PFSK-1 (cell line): Measurements from ENCODE around the gene SOWAHC.

ENCODE experiments used
- FOXP2 ChIP-seq: optimal IDR thresholded peaks from 2 replicates; pipeline ENCODE3; 2011; ENCODE audit warnings: borderline replicate concordance, control low read depth, inconsistent platforms; ENCODE audit not compliant: insufficient read depth; ENCODE audit errors: extremely low read length, extremely low read depth
- POLR2AphosphoS5 ChIP-seq: IDR thresholded peaks from 2 replicates; pipeline ENCODE4 v1.6.1; 2012; ENCODE audit warnings: low read depth, mild to moderate bottlenecking, control low read depth, low read length, moderate library complexity
- SIN3A ChIP-seq: IDR thresholded peaks from 2 replicates; pipeline ENCODE4 v1.6.1; 2012; ENCODE audit warnings: mild to moderate bottlenecking, low read length, moderate library complexity, borderline replicate concordance; ENCODE audit not compliant: insufficient read depth
- TAF1 ChIP-seq: IDR thresholded peaks from 2 replicates; pipeline ENCODE4 v1.6.1; 2012; ENCODE audit warnings: low read length, control low read depth, borderline replicate concordance; ENCODE audit not compliant: insufficient read depth
- TF ChIP-seq, protein P1 (sequence below), 2 experiments: IDR thresholded peaks; 2 replicates each; pipeline versions ENCODE4 v1.6.1 to v1.8.0; 2011 to 2012; ENCODE audit warnings: low read depth in 2 of 2, low read length in 2 of 2, control low read depth in 1 of 2, inconsistent platforms in 1 of 2, mild to moderate bottlenecking in 1 of 2, moderate library complexity in 1 of 2; ENCODE audit not compliant: insufficient read depth in 1 of 2

The SOWAHC gene

DNA sequence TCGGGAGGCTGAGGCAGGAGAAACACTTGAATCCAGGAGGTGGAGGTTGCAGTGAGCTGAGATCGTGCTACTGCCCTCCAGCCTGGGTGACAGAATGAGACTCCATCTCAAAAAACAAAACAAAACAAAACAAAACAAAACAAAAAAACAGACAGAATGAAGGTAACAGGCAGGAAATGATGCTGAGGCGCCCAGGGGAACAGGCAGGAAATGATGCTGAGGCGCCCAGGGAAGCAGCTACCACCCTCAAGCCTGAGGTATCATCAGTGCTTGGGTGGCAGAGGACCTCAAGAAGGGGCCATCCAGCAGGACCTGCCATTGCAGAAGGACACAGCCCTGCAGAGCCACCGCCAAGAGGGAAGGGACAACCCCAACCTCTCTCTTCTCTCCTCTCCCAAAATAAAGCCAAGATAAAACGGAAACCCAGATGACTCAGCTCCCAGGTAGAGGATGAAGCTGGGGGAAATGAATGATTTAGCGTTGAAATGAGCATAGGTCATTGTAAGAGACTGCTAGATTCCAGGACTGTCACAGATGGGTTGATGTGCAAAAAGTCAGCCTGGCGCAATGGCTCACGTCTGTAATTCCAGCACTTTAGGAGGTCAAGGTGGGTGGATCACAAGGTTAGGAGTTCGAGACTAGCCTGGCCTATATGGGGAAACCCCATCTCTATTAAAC is 19.3 kb downstream of the SOWAHC start:
- TF ChIP-seq SIN3A (no peak), POLR2AphosphoS5 (no peak), TAF1 (no peak), FOXP2 (no peak)
- TF ChIP-seq, protein P1, sequence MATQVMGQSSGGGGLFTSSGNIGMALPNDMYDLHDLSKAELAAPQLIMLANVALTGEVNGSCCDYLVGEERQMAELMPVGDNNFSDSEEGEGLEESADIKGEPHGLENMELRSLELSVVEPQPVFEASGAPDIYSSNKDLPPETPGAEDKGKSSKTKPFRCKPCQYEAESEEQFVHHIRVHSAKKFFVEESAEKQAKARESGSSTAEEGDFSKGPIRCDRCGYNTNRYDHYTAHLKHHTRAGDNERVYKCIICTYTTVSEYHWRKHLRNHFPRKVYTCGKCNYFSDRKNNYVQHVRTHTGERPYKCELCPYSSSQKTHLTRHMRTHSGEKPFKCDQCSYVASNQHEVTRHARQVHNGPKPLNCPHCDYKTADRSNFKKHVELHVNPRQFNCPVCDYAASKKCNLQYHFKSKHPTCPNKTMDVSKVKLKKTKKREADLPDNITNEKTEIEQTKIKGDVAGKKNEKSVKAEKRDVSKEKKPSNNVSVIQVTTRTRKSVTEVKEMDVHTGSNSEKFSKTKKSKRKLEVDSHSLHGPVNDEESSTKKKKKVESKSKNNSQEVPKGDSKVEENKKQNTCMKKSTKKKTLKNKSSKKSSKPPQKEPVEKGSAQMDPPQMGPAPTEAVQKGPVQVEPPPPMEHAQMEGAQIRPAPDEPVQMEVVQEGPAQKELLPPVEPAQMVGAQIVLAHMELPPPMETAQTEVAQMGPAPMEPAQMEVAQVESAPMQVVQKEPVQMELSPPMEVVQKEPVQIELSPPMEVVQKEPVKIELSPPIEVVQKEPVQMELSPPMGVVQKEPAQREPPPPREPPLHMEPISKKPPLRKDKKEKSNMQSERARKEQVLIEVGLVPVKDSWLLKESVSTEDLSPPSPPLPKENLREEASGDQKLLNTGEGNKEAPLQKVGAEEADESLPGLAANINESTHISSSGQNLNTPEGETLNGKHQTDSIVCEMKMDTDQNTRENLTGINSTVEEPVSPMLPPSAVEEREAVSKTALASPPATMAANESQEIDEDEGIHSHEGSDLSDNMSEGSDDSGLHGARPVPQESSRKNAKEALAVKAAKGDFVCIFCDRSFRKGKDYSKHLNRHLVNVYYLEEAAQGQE (IDR thresholded peaks at IDR 0.05; ENCODE audit: insufficient read depth in 1 of 2, low read depth in 2 of 2, low read length in 2 of 2), result no peak

DNA sequence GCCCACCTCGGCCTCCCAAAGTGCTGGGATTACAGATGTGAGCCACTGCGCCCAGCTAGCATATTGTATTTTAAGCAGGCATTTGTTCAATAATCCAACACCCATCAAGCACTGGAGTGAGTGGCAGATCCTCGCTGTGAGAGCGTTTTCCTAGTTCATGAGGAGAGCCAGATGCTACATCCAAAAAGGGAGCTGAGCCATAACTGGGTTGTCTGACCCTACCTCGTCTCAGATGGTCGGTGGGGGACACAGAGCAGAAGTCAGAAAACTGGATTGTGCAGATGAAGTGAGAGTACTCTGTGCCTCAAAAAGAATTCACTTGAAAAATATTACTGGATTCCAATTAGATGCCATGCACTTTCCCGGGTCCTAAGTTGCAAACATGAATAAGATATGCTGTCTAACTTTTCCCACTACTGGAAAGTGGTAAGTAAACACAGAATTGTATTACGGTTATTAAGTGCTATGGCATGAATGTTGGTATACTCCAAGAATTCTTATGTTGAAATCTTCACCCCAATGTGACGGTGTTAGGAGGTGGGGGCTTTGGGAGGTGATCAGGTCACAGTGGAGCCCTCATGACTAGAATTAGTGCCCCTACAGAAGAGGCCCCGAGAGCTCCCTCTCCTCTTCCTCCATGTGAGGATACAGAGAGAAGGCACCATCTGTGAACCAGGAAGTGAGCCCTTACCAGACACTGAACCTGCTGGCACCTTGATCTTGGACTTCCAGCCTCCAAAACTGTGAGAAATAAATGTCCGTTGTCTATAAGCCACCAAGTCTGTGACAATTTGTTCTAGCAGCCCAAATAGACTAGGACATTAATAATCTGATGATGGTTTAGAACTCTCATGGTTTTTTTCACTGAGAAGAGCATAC is 21.5 kb downstream of the SOWAHC start:
- TF ChIP-seq TAF1 (no peak), FOXP2 (no peak), SIN3A (no peak), POLR2AphosphoS5 (no peak)
- TF ChIP-seq, protein P1 (IDR thresholded peaks at IDR 0.05; ENCODE audit: insufficient read depth in 1 of 2, low read depth in 2 of 2, low read length in 2 of 2), result no peak

DNA sequence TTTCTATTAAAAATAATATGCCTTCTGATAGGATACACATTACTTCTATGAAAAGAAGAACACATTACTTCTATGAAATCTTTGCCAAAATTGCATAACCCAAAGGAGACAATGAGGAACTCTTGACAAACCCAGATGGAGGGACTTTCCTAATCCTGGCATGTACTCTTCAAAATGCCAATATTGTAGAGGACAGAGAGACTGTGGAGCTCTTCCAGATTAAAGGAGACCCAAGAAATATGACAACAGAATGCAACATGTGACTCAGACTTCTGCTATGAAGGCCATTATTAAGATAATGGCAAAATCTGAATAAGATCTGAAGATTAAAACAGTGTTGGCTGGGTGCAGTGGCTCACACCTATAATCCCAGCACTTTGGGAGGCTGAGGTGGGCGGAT is 22.2 kb downstream of the SOWAHC start:
- TF ChIP-seq POLR2AphosphoS5 (no peak), SIN3A (no peak), FOXP2 (no peak), TAF1 (no peak)
- TF ChIP-seq, protein P1 (IDR thresholded peaks at IDR 0.05; ENCODE audit: insufficient read depth in 1 of 2, low read depth in 2 of 2, low read length in 2 of 2), result no peak

DNA sequence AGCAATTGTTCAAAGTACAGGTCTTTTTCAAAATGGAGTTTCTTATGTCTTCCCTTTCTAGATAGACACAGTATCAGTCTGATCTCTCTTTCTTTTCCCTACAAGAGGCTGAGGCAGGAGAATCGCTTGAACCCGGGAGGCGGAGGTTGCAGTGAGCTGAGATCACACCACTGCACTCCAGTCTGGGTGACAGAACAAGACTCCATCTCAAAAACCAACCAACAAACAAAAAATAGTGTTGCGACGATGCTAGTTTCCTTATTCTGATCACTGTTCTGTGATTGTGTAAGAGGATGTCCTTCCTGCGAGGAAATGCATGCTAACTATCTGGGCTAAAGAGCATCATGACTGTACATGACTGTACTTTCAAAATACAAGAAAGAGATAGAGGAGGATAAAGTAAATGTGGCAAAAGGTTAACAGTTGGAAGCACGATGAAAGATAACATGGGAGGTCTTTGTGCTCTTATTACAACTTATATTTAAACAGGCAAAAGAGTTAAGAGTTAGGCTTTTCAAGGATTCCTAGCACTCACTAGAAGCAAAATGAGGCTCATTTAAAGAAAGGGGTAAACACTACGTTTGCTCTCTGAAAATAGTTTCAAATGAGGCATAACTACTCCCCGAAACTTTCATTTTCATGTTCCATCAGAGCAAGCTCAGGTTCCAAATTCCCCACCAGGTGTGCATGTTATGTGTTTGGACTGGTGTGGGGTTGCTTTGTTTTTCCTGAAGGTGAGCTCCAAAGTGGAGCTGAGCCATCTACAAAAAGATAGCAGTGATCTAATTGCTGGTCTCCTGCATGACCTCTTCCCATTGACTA is 23.8 kb downstream of the SOWAHC start:
- no peak for TF ChIP-seq FOXP2
- TF ChIP-seq, protein P1 (IDR thresholded peaks at IDR 0.05; ENCODE audit: insufficient read depth in 1 of 2, low read depth in 2 of 2, low read length in 2 of 2), result no peak
- no peak for TF ChIP-seq TAF1
- no peak for TF ChIP-seq POLR2AphosphoS5
- no peak for TF ChIP-seq SIN3A
